H1 (cell line): Measurements from ENCODE around the gene RUNX1. TPM values are rescaled to one million over a fixed set of nuclear protein-coding genes. Genes with fewer than 3 reads are reported as not detected.

ENCODE experiments used
- CTCF ChIA-PET: fragments of 300-600 bp; sonication (Branson Sonifier 250); formaldehyde crosslinking; loops from one replicate; lab custom pipeline; 2021; ENCODE audit not compliant: partially characterized antibody; lab: Charles Lee
- POLR2A ChIA-PET: fragments of 300-600 bp; sonication (Branson Sonifier 250); formaldehyde crosslinking; loops from one replicate; lab custom pipeline; 2021; ENCODE audit warnings: inconsistent platforms; ENCODE audit not compliant: partially characterized antibody; lab: Charles Lee
- DNase-seq, 2 experiments: peaks; one replicate each; pipeline versions ENCODE4 v3.0.0 to v3.0.0-alpha.2; 2010 to 2022; ENCODE audit warnings: low spot score in 2 of 2, low read depth in 1 of 2, mixed read lengths in 1 of 2
- FAIRE-seq: peaks from 2 replicates; lab custom pipeline; 2011; peaks lifted over from hg19 to GRCh38; lab: Jason Lieb, UNC
- H2AFZ ChIP-seq: 2 replicates; pipeline ENCODE4 v1.8.1; 2012; ENCODE audit warnings: low read length, inconsistent platforms
- H2AK5ac ChIP-seq: 2 replicates; pipeline ENCODE4 v1.6.1; 2013; ENCODE audit warnings: low read depth, low read length
- H2BK120ac ChIP-seq: replicated peaks from 2 replicates; pipeline ENCODE3; 2013; ENCODE audit warnings: low read depth, low read length, inconsistent platforms
- H2BK12ac ChIP-seq: 2 replicates; pipeline ENCODE4 v1.6.1; 2013; ENCODE audit warnings: low read depth, low read length
- H2BK15ac ChIP-seq: 2 replicates; pipeline ENCODE4 v1.6.1; 2013; ENCODE audit warnings: low read length
- H2BK20ac ChIP-seq: 2 replicates; pipeline ENCODE4 v1.6.1; 2013; ENCODE audit warnings: low read length
- H2BK5ac ChIP-seq: 2 replicates; pipeline ENCODE4 v1.6.1; 2013; ENCODE audit warnings: low read depth, low read length
- H3K14ac ChIP-seq: 2 replicates; pipeline ENCODE4 v1.6.1; 2013; ENCODE audit warnings: inconsistent platforms; ENCODE audit not compliant: insufficient read length
- H3K18ac ChIP-seq: 2 replicates; pipeline ENCODE4 v1.6.1; 2013; ENCODE audit warnings: low read length; ENCODE audit errors: extremely low read depth
- H3K23ac ChIP-seq: 2 replicates; pipeline ENCODE4 v1.6.1; 2013; ENCODE audit warnings: inconsistent platforms; ENCODE audit not compliant: insufficient read length
- H3K23me2 ChIP-seq: 2 replicates; pipeline ENCODE4 v1.6.1; 2013; ENCODE audit warnings: low read depth, low read length
- H3K27ac ChIP-seq: 2 replicates; pipeline ENCODE4 v1.6.1; 2011; ENCODE audit warnings: low read depth, low read length, inconsistent platforms
- H3K27me3 ChIP-seq, 4 experiments: replicated peaks in 1 of 4; 1 replicate in 1 of 4; 2 replicates in 3 of 4; pipeline versions ENCODE4 v1.6.1 to v1.8.1; 2011 to 2013; ENCODE audit warnings: low read length in 3 of 4, mild to moderate bottlenecking in 3 of 4, inconsistent platforms in 2 of 4, mixed read lengths in 2 of 4, moderate library complexity in 1 of 4; ENCODE audit not compliant: control insufficient read depth in 3 of 4, insufficient read depth in 3 of 4; ENCODE audit errors: extremely low read depth in 1 of 4
- H3K36me3 ChIP-seq, 4 experiments: 2 replicates each; pipeline versions ENCODE4 v1.6.1 to v1.8.1; 2011 to 2013; ENCODE audit warnings: mild to moderate bottlenecking in 4 of 4, low read length in 3 of 4, moderate library complexity in 2 of 4, control low read depth in 1 of 4, inconsistent platforms in 1 of 4; ENCODE audit not compliant: insufficient read depth in 4 of 4, control insufficient read depth in 2 of 4
- H3K4ac ChIP-seq: replicated peaks from 2 replicates; pipeline ENCODE3; 2013; ENCODE audit warnings: low read length, low read depth, mixed read lengths, inconsistent platforms; ENCODE audit not compliant: insufficient read length
- H3K4me1 ChIP-seq, 4 experiments: replicated peaks in 1 of 4; 1 replicate in 1 of 4; 2 replicates in 3 of 4; pipeline versions ENCODE4 v1.6.1 to v1.8.1; 2011 to 2013; ENCODE audit warnings: low read length in 3 of 4, inconsistent platforms in 2 of 4, mixed read lengths in 1 of 4; ENCODE audit not compliant: insufficient read depth in 4 of 4, control insufficient read depth in 3 of 4
- H3K4me2 ChIP-seq, 2 experiments: 2 replicates each; pipeline versions ENCODE4 v1.6.1 to v1.8.1; 2011 to 2013; ENCODE audit warnings: low read depth in 2 of 2, low read length in 2 of 2, control low read depth in 1 of 2, inconsistent platforms in 1 of 2, mild to moderate bottlenecking in 1 of 2; ENCODE audit not compliant: insufficient read depth in 1 of 2
- H3K4me3 ChIP-seq, 4 experiments: fragments of 200-600, 300-600 bp in 1 of 4; sonication (generic), shearing (Covaris generic), sonication (Bioruptor Twin) in 1 of 4; 2 replicates each; pipeline versions ENCODE4 v1.5.1 to v1.8.1; 2011 to 2016; ENCODE audit warnings: low read length in 4 of 4, low read depth in 3 of 4, control low read depth in 2 of 4, inconsistent platforms in 2 of 4, mild to moderate bottlenecking in 2 of 4, mixed read lengths in 1 of 4, moderate library complexity in 1 of 4; ENCODE audit not compliant: insufficient read depth in 2 of 4; ENCODE audit errors: extremely low read depth in 1 of 4
- H3K56ac ChIP-seq: replicated peaks from 2 replicates; pipeline ENCODE3; 2013; ENCODE audit warnings: low read depth, mild to moderate bottlenecking, mixed read lengths, low read length, inconsistent platforms; ENCODE audit not compliant: insufficient read length
- H3K79me1 ChIP-seq: 2 replicates; pipeline ENCODE4 v1.6.1; 2013; ENCODE audit warnings: low read depth, low read length, control low read depth
- H3K79me2 ChIP-seq, 2 experiments: 2 replicates each; pipeline versions ENCODE4 v1.6.1 to v1.8.1; 2012 to 2013; ENCODE audit warnings: low read length in 2 of 2, mild to moderate bottlenecking in 2 of 2, inconsistent platforms in 1 of 2; ENCODE audit not compliant: insufficient read depth in 2 of 2, control insufficient read depth in 1 of 2
- H3K9ac ChIP-seq, 4 experiments: replicated peaks in 1 of 4; 1 replicate in 1 of 4; 2 replicates in 3 of 4; pipeline versions ENCODE4 v1.6.1 to v1.8.1; 2011 to 2013; ENCODE audit warnings: low read depth in 3 of 4, low read length in 3 of 4, control low read depth in 2 of 4, mild to moderate bottlenecking in 2 of 4, moderate library complexity in 2 of 4, inconsistent platforms in 1 of 4; ENCODE audit errors: extremely low read depth in 1 of 4
- H3K9me3 ChIP-seq, 2 experiments: 2 replicates each; pipeline versions ENCODE4 v1.6.1 to v1.8.1; 2012 to 2013; ENCODE audit warnings: mild to moderate bottlenecking in 2 of 2, moderate library complexity in 2 of 2, control low read depth in 1 of 2, inconsistent platforms in 1 of 2, low read depth in 1 of 2, low read length in 1 of 2, mixed read lengths in 1 of 2; ENCODE audit not compliant: insufficient read depth in 2 of 2
- H4K20me1 ChIP-seq, 2 experiments: replicated peaks in 1 of 2; 2 replicates each; pipeline versions ENCODE3 to v1.8.1; 2011 to 2013; ENCODE audit warnings: inconsistent platforms in 2 of 2, low read length in 2 of 2, mild to moderate bottlenecking in 1 of 2; ENCODE audit not compliant: insufficient read depth in 2 of 2, control insufficient read depth in 1 of 2
- H4K5ac ChIP-seq: 2 replicates; pipeline ENCODE4 v1.6.1; 2013; ENCODE audit warnings: low read length, low read depth, mixed read lengths, inconsistent platforms; ENCODE audit not compliant: insufficient read length
- H4K8ac ChIP-seq: 2 replicates; pipeline ENCODE4 v1.8.0; 2013; ENCODE audit warnings: mild to moderate bottlenecking, moderate library complexity, low read length, inconsistent platforms; ENCODE audit not compliant: insufficient read depth; ENCODE audit errors: extremely low read depth
- H4K91ac ChIP-seq: replicated peaks from 2 replicates; pipeline ENCODE3; 2013; ENCODE audit warnings: low read length, mixed read lengths, inconsistent platforms; ENCODE audit not compliant: insufficient read length
- BACH1 ChIP-seq: IDR thresholded peaks from 2 replicates; pipeline ENCODE4 v1.6.1; 2012; ENCODE audit warnings: low read length, improper control_type of control experiment
- EZH2 ChIP-seq: fragments of 200-600 bp; sonication (generic); IDR thresholded peaks from 2 replicates; pipeline ENCODE4 v1.7.1; 2012; ENCODE audit warnings: low read depth, mild to moderate bottlenecking, moderate library complexity, low read length, inconsistent platforms; ENCODE audit not compliant: severe bottlenecking
- SIRT6 ChIP-seq: IDR thresholded peaks from one replicate; pipeline ENCODE4 v1.7.1; 2012; ENCODE audit warnings: low read length, inconsistent platforms
- SP4 ChIP-seq: IDR thresholded peaks from 2 replicates; pipeline ENCODE4 v1.6.1; 2012; ENCODE audit warnings: low read length, inconsistent platforms
- ZNF274 ChIP-seq: IDR thresholded peaks from 2 replicates; pipeline ENCODE4 v1.7.0; 2012; ENCODE audit warnings: low read length, borderline replicate concordance; ENCODE audit errors: extremely low read depth
- WGBS, 2 experiments: shearing (Covaris generic) in 1 of 2; methylation state at CpG; one replicate each; pipeline versions ENCODE4 v1.1.6 to v1.1.7; 2013 to 2015; ENCODE audit warnings: low lambda C conversion rate in 2 of 2, mixed read lengths in 2 of 2, inconsistent platforms in 1 of 2, low coverage in 1 of 2, missing lambda C conversion rate in 1 of 2; ENCODE audit not compliant: insufficient replicate concordance in 2 of 2, insufficient coverage in 1 of 2, insufficient read length in 1 of 2; ENCODE audit errors: extremely low coverage in 1 of 2, missing lambda C conversion rate in 1 of 2; 5-methylcytosine and 5-hydroxymethylcytosine counted together
- polyA plus RNA-seq, 7 experiments: library from polyadenylated mRNA; depleted of rRNA in 3 of 7; stranded (reverse) in 5 of 7; unstranded in 2 of 7; fragments of >200 nt in 5 of 7; fragments of 200-250 nt in 2 of 7; gene quantifications; 1 replicate in 5 of 7; 2 replicates in 1 of 7; 4 replicates in 1 of 7; pipeline versions ENCODE4 v1.2.1 to v1.2.3, GENCODE V29; 2011 to 2013; ENCODE audit warnings: missing spikeins in 2 of 7, mixed read lengths in 2 of 7
- total RNA-seq: library from RNA; stranded (reverse); fragmentation: NEBNext Ultra II Directional; extraction: Animal tissue kit (Norgen Biotek cat#: 25700); gene quantifications from 2 replicates; pipeline ENCODE4 v1.2.1, GENCODE V29; 2021

The RUNX1 gene
- total and polyA plus RNA-seq, 2 of the 8 experiments (the other 6 are each of a cell fraction or from before 2014, with no cell fraction given) = 0.20 to 0.60 TPM

DNA sequence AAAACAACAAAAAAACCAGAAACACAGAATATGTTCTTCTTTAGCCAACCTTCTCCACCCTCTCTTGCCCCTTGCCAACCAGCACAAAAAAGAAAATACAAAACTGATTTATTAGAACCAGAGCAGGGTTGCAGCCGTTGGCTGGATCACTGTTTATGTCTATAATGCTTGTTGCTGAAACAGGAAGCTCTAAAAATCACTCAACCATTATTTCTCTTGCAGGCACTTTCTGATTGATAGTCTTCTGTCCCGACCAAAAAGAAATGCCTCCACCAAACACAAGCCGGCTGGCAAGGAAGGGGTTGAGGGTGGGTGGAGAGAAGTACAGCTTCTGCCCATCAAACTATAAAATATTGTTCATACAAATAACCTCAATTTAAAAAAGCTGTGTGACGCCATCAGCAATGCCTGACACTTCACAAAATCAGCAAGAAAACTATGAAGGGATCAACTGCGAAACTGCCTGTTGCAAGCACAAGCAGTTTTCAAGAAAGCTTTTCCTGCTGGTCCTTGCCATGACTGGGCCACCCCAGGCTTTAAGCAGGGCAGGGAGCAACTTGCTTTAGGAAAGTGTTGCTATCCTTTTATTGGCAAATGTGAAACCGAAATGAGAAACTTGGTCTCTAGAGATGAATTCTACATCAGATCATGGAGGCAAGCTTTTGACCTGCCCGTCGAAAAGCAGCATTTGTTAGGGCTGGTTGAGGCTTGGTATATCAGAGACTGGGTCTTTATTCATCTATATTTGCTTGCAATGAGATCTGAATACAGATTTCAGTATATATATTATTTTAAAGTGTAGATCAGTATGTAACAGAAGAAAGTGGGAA is 174.2 kb downstream of the RUNX1 start:
- Histone ChIP-seq H3K23ac (no peak overlapping the region), H3K79me1 (no peaks in the 10 kb centered on the region), H3K9me3 (no peaks in the 10 kb centered on the region), H3K4ac (no peak overlapping the region), H2BK120ac (no peak overlapping the region), H4K8ac (no peak overlapping the region), H3K79me2 (no peaks in the 10 kb centered on the region), H2BK12ac (no peak overlapping the region), H3K4me2 (no peak overlapping the region), H4K20me1 (no peaks in the 10 kb centered on the region), H3K27ac (no peak overlapping the region), H3K4me3 (no peak overlapping the region), H2BK5ac (no peak overlapping the region), H2BK20ac (no peak overlapping the region), H3K9ac (no peak overlapping the region), H3K56ac (no peak overlapping the region), H2AK5ac (no peak overlapping the region), H2BK15ac (no peak overlapping the region), H3K27me3 (peaks cover 0 to 5% (median 0%) of the 10 kb centered on the region in 4 experiments; a peak in 3 of 7 replicates), H4K91ac (no peak overlapping the region), H3K14ac (no peak overlapping the region), H2AFZ (no peak overlapping the region), H3K18ac (no peak overlapping the region), H3K4me1 (no peaks in the 10 kb centered on the region), H3K36me3 (no peaks in the 10 kb centered on the region), H3K23me2 (peaks cover 2% of the 10 kb centered on the region; the same call in 1 of the 2 replicates), H4K5ac (no peak overlapping the region)
- no peak for TF ChIP-seq EZH2
- no peak for TF ChIP-seq SP4
- no peak for TF ChIP-seq BACH1
- TF ChIP-seq SIRT6 = no peak
- TF ChIP-seq ZNF274 = no peak
- 83% methylated on average over 8 of the region's 8 CpGs; no CpG with 5 or more reads in 1 of the 2 experiments for WGBS, 2 experiments
- CTCF ChIA-PET = interaction anchor here (0.6 kb wide), 1 partner anchor 1787 kb away, joined by 3 read pairs; no protein-coding TSS in a partner anchor
- no peak for FAIRE-seq
- DNase-seq = no peak
- POLR2A ChIA-PET = no interaction called here
